Measurements from ENCODE around the gene TOPORS.
"Not testable (repeated sequence)": the region's sequence is repeated elsewhere in the genome, so short reads cannot be mapped to it uniquely, and the experiment has no call there.

The TOPORS gene

GRCh38 chr9:32565967-32566366 lies 13.6 kb upstream of the TOPORS start:
- FAIRE-seq: no peak

GRCh38 chr9:32558408-32558934 lies 6.1 kb upstream of the TOPORS start:
- FAIRE-seq: no peak

- no peak for FAIRE-seq
Measured at GRCh38 chr9:32554591-32554990, 2.2 kb upstream of the TOPORS start.

- FAIRE-seq: no peak
Measured at GRCh38 chr9:32554107-32554506, 1.7 kb upstream of the TOPORS start.

GRCh38 chr9:32551276-32552051 lies 922 bp downstream of the TOPORS start:
- FAIRE-seq: no peak

GRCh38 chr9:32550562-32551275 lies 1.7 kb downstream of the TOPORS start:
- no peak for FAIRE-seq

GRCh38 chr9:32550150-32550561 lies 2.2 kb downstream of the TOPORS start:
- no peak for FAIRE-seq

- FAIRE-seq: not testable (repeated sequence)
Measured at GRCh38 chr9:32548213-32548612, 4.2 kb downstream of the TOPORS start.

- FAIRE-seq: no peak
Measured at GRCh38 chr9:32545884-32546283, 6.5 kb downstream of the TOPORS start.

- no peak for FAIRE-seq
Measured at GRCh38 chr9:32543047-32543446, 9.3 kb downstream of the TOPORS start.

- FAIRE-seq: no peak
Measured at GRCh38 chr9:32533816-32534215, 18.6 kb downstream of the TOPORS start.

- FAIRE-seq: no peak
Measured at GRCh38 chr9:32533336-32533735, 19.1 kb downstream of the TOPORS start.

GRCh38 chr9:32526707-32527048 lies 25.7 kb downstream of the TOPORS start:
- no peak for FAIRE-seq

GRCh38 chr9:32526041-32526706 lies 26.2 kb downstream of the TOPORS start, which contains the start of gene RIGI:
Gene RIGI (minus strand): TSS chr9:32526196. CDS start chr9:32526166, 30 bp downstream.
- FAIRE-seq: peak; percentile 97

GRCh38 chr9:32525709-32526030 lies 26.7 kb downstream of the TOPORS start:
- FAIRE-seq: no peak

- no peak for FAIRE-seq
Measured at GRCh38 chr9:32524892-32525708, 27.3 kb downstream of the TOPORS start.

GRCh38 chr9:32524558-32524891 lies 27.9 kb downstream of the TOPORS start:
- not testable (repeated sequence) for FAIRE-seq

- FAIRE-seq: no peak
Measured at GRCh38 chr9:32523910-32524309, 28.5 kb downstream of the TOPORS start.

GRCh38 chr9:32518276-32518675 lies 34.1 kb downstream of the TOPORS start:
- FAIRE-seq: no peak

GRCh38 chr9:32516241-32516640 lies 36.1 kb downstream of the TOPORS start:
- no peak for FAIRE-seq

GRCh38 chr9:32508728-32509127 lies 43.7 kb downstream of the TOPORS start:
- FAIRE-seq: no peak

GRCh38 chr9:32503008-32503407 lies 49.4 kb downstream of the TOPORS start:
- no peak for FAIRE-seq

- no peak for FAIRE-seq
Measured at GRCh38 chr9:32502464-32502863, 49.9 kb downstream of the TOPORS start.

All from A204.1 (cell line).